Esophagus squamous epithelium (tissue), 5 donors: Measurements from ENCODE around the gene NCS1. TPM values are rescaled to one million over a fixed set of nuclear protein-coding genes. Genes with fewer than 3 reads are reported as not detected.

Experiments
- DNase-seq: peaks from one replicate; lab custom pipeline; 2025; lab: John Stamatoyannopoulos, UW
- H3K27ac ChIP-seq, 4 donors: fragments of 200-600 bp; sonication (generic); one replicate each; pipeline ENCODE4 v1.5.1; 2016 to 2019; ENCODE audit warnings: mild to moderate bottlenecking in 1 of 4
- H3K27me3 ChIP-seq, 4 donors: fragments of 200-600 bp; sonication (generic); 1 replicate in 3 of 4; 2 replicates in 1 of 4; pipeline versions ENCODE4 v1.5.1 to v1.6.0; 2017 to 2021; ENCODE audit warnings: antibody characterized with exemption in 1 of 4
- H3K36me3 ChIP-seq, 3 donors: fragments of 200-600 bp; sonication (generic); one replicate each; pipeline ENCODE4 v1.5.1; 2016 to 2019
- H3K4me1 ChIP-seq, 3 donors: fragments of 200-600 bp; sonication (generic); one replicate each; pipeline ENCODE4 v1.5.1; 2017 to 2019
- H3K4me3 ChIP-seq, 4 donors: fragments of 200-600 bp; sonication (generic); 1 replicate in 3 of 4; 2 replicates in 1 of 4; pipeline ENCODE4 v1.5.1; 2016 to 2019; ENCODE audit warnings: mild to moderate bottlenecking in 2 of 4, moderate library complexity in 1 of 4
- H3K9me3 ChIP-seq, 3 donors: fragments of 200-600 bp; sonication (generic); one replicate each; pipeline ENCODE4 v1.5.1; 2016 to 2019
- POLR2A ChIP-seq, 4 donors: fragments of 450-650 bp; IDR thresholded peaks; one replicate each; pipeline ENCODE4 v1.6.1; 2017; ENCODE audit warnings: antibody characterized with exemption in 4 of 4, mild to moderate bottlenecking in 4 of 4, moderate library complexity in 3 of 4
- WGBS, 2 donors: methylation state at CpG; one replicate each; pipeline ENCODE4 v1.1.5; 2018; 5-methylcytosine and 5-hydroxymethylcytosine counted together
- intact Hi-C: fragments of 100-400 bp; cut with DNase I; formaldehyde crosslinking; loops from one replicate; pipeline ENCODE4 v1.15.0; 2022
- total RNA-seq, 4 donors: library from RNA; depleted of rRNA; stranded (reverse); fragments of >200 nt; gene quantifications; one replicate each; pipeline ENCODE4 v1.1.0, GENCODE V29; 2016
- TF ChIP-seq, protein P1 (sequence below), 6 experiments: fragments of 450-650 bp in 4 of 6; fragments of 200-600 bp in 2 of 6; sonication (generic) in 2 of 6; IDR thresholded peaks; one replicate each; pipeline ENCODE4 v1.5.1; 2016 to 2019; ENCODE audit warnings: antibody characterized with exemption in 6 of 6, mild to moderate bottlenecking in 4 of 6, moderate library complexity in 4 of 6
- donor health status: DM: yes; HTN: yes; CAD: no.

NCS1 gene
- total RNA-seq, 4 donors from 2014 or later: 9.3 to 31.3 (median 15.2) TPM

GRCh38 chr9:130243882-130244170, 71.6 kb downstream of the NCS1 start:
- Histone ChIP-seq H3K9me3 (no peaks in the 10 kb centered on the region), H3K27ac (no peak overlapping the region)

GRCh38 chr9:130244548-130245165, 72.5 kb downstream of the NCS1 start:
- Histone ChIP-seq H3K27me3 (peaks cover 0 to 6% (median 0%) of the 10 kb centered on the region in 4 donors), H3K36me3 (no peaks in the 10 kb centered on the region), H3K4me1 (peaks cover 0 to 27% (median 14%) of the 10 kb centered on the region in 3 donors), H3K27ac (no peak overlapping the region), H3K9me3 (no peaks in the 10 kb centered on the region), H3K4me3 (no peak overlapping the region)
- intact Hi-C loops: no loop called here
- WGBS, 2 donors: 78 to 82% methylated on average over 7 to 8 of the region's 13 CpGs
- DNase-seq: no peak
- TF ChIP-seq, protein P1, sequence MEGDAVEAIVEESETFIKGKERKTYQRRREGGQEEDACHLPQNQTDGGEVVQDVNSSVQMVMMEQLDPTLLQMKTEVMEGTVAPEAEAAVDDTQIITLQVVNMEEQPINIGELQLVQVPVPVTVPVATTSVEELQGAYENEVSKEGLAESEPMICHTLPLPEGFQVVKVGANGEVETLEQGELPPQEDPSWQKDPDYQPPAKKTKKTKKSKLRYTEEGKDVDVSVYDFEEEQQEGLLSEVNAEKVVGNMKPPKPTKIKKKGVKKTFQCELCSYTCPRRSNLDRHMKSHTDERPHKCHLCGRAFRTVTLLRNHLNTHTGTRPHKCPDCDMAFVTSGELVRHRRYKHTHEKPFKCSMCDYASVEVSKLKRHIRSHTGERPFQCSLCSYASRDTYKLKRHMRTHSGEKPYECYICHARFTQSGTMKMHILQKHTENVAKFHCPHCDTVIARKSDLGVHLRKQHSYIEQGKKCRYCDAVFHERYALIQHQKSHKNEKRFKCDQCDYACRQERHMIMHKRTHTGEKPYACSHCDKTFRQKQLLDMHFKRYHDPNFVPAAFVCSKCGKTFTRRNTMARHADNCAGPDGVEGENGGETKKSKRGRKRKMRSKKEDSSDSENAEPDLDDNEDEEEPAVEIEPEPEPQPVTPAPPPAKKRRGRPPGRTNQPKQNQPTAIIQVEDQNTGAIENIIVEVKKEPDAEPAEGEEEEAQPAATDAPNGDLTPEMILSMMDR (IDR thresholded peaks at IDR 0.05): no peak
- TF ChIP-seq POLR2A (IDR thresholded peaks at IDR 0.05): no peak

More at GRCh38 chr9:130243882-130244170, 71.6 kb downstream of the NCS1 start:
- TF ChIP-seq POLR2A (IDR thresholded peaks at IDR 0.05): no peak
- TF ChIP-seq, protein P1 (IDR thresholded peaks at IDR 0.05): no peak
- WGBS, 2 donors: 76% methylated on average over 2 of the region's 7 CpGs; no CpG with 5 or more reads in 1 of the 2 donors
- peaks cover 0 to 6% (median 0%) of the 10 kb centered on the region in 4 donors for H3K27me3 ChIP-seq
- H3K4me3 ChIP-seq: no peak overlapping the region
- intact Hi-C loops: no loop called here
- no peak for DNase-seq
- H3K36me3 ChIP-seq: no peaks in the 10 kb centered on the region
- H3K4me1 ChIP-seq: peaks cover 0 to 29% (median 16%) of the 10 kb centered on the region in 3 donors

DNA sequence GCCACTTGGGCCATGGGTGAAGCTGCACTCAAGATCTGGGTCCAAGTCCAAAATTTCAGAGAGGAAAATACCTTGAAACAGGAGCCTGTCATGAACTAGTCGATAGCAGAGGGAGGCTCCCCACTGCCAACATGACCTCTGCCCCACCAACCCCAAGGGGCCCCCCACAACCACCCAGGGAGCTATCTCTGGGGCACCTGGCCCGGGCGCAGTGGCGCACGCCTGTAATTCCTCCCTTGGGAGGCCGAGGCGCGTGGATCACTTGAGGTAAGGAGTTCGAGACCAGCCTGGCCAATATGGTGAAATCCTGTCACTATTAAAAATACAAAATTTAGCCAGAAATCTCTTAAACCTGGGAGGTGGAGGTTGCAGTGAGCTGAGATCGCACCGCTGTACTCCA, 73.3 kb downstream of the NCS1 start:
- intact Hi-C loops: no loop called here
- no peaks in the 10 kb centered on the region for H3K9me3 ChIP-seq
- no peak for TF ChIP-seq POLR2A (IDR thresholded peaks at IDR 0.05)
- TF ChIP-seq, protein P1 (IDR thresholded peaks at IDR 0.05): no peak
- peaks cover 0 to 19% (median 6%) of the 10 kb centered on the region in 3 donors for H3K4me1 ChIP-seq
- no peak for DNase-seq
- H3K27me3 ChIP-seq: peaks cover 0 to 6% (median 0%) of the 10 kb centered on the region in 4 donors
- no peaks in the 10 kb centered on the region for H3K36me3 ChIP-seq
- H3K4me3 ChIP-seq: no peak overlapping the region
- 95 to 100% methylated on average over 3 to 5 of the region's 11 CpGs for WGBS, 2 donors
- H3K27ac ChIP-seq: no peak overlapping the region

DNA sequence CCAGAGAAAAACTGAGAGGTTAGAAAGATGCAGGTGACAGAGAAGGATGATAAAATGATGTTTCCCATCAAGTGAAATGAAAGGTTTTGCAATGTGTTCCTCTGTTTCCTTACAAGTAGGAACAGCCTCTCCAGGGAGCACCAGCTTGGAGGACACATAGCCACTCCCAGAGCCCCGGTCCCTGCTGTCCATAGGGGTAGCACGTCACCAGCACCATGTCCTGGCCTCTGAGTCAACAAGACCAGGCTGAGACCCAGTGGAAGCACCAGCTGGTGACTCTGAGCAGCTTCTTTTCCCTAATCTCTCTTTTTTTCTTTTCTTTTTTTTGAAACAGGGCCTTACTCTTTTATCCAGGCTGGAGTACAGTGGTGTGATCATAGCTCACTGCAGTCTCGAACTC, 73.9 kb downstream of the NCS1 start:
- no peak for DNase-seq
- Histone ChIP-seq H3K9me3 (no peaks in the 10 kb centered on the region), H3K36me3 (no peaks in the 10 kb centered on the region), H3K4me3 (no peak overlapping the region), H3K27me3 (peaks cover 0 to 10% (median 0%) of the 10 kb centered on the region in 4 donors), H3K27ac (no peak overlapping the region), H3K4me1 (peaks cover 0 to 13% (median under 1%) of the 10 kb centered on the region in 3 donors)
- TF ChIP-seq POLR2A (IDR thresholded peaks at IDR 0.05): no peak
- TF ChIP-seq, protein P1 (IDR thresholded peaks at IDR 0.05): no peak
- 84 to 89% methylated on average over 3 of the region's 3 CpGs for WGBS, 2 donors
- intact Hi-C loops: no loop called here

DNA sequence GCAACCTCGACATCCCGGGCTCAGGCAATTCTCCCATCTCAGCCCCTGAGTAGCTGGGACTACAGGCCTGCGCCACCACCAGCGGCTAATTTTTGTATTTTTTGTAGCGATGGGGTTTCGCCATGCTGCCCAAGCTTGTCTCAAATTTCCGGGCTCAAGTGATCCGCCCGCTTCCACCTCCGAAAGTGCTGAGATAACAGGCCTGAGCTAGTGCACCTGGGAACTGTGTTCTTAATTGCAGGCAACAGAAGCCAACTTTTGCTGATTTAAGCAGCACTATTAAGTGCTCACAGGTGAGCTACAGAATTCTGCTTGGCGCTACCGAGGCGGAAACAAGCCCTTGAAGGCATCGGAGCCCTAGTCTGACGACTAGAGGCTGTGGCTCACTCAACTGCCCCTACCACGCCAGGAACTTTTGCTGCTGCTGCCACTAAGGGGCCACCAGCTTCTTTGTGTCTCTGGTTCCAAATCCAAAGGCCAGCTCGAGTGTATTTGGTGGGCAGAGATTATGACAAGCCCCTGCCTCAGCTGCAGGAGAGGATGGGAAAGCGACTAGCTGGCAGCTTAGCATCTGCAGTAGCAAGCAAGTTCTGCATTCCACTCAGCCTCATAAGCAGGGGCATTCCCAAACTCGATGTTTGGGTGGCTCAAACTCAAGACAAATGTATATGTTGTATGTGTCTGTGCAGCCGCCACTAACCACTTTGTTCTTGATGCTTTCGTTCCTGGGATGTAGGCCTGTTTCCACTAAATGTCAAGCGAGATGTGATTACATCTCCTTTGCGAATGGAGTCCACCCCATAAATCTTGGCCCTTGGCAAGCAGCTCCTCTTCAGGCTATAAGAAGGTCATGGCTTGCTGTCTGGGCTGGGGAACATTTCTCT, 82.8 kb downstream of the NCS1 start:
- no peaks in the 10 kb centered on the region for H3K4me1 ChIP-seq
- TF ChIP-seq, protein P1 (IDR thresholded peaks at IDR 0.05): no peak
- no peak for TF ChIP-seq POLR2A (IDR thresholded peaks at IDR 0.05)
- WGBS, 2 donors: 76 to 78% methylated on average over 8 to 20 of the region's 23 CpGs
- intact Hi-C loops: no loop called here
- no peaks in the 10 kb centered on the region for H3K9me3 ChIP-seq
- no peaks in the 10 kb centered on the region for H3K36me3 ChIP-seq
- DNase-seq: no peak
- no peak overlapping the region for H3K27ac ChIP-seq
- no peak overlapping the region for H3K4me3 ChIP-seq
- H3K27me3 ChIP-seq: peaks cover 0 to 25% (median 0%) of the 10 kb centered on the region in 4 donors
